HG02798 (cell line): ENCODE measurements around the gene LRMDA.
A peak's percentile ranks its signal among the peaks of the same experiment; 100 is the strongest.

Experiments
- ATAC-seq: cut with Tn5 transposase; IDR thresholded peaks from one replicate; pipeline ENCODE4 v1.9.1; 2021; ENCODE audit warnings: mild to moderate bottlenecking; ENCODE audit not compliant: unreplicated experiment, poor library complexity

Gene LRMDA

GRCh38 chr10:75555323-75555722 is 123.9 kb downstream of the LRMDA start:
- ATAC-seq: no peak

GRCh38 chr10:75556320-75556719 is 124.9 kb downstream of the LRMDA start:
- no peak for ATAC-seq

- peak; percentile 86 for ATAC-seq
Measured at GRCh38 chr10:75565286-75566251, 134.1 kb downstream of the LRMDA start.

GRCh38 chr10:75568450-75569130 is 137.2 kb downstream of the LRMDA start:
- ATAC-seq: peak; percentile 45

DNA sequence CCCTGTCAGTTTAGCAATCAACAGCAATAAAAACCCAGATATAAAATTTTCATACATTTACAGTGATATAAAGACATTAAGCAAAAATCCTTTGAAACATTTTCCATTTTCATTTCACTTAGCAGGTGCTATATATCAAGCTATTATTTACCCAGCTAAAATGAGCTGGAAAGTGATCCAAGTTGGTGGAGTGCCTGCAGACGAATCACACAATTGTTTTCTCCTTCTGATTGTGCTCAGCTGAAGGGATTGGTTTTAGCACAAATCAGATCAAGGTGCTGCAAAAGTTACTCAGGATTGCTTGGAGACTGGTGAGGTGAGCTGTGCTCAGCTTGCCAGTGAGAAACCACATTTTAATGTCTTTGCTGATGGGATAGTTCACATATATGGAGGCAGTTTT is 138.1 kb downstream of the LRMDA start:
- no peak for ATAC-seq

DNA sequence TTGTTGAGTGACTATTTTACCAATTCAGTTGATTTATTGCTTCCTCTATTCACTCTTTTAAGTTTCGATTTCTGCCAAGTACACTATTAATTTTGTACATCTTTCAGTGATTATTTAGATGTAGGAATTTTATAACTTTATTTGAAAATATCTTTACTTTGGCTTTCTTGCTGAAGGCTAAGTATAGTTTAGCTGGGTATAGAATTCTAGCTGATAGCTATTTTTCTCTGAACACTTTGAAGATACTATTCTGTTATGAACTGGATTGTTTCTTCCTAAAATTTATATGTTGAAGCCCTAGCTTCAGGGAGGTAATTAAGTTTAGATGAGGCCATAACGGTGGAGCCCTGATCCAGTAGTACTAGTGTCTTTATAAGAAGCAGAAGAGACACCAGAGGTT is 141.1 kb downstream of the LRMDA start:
- no peak for ATAC-seq

DNA sequence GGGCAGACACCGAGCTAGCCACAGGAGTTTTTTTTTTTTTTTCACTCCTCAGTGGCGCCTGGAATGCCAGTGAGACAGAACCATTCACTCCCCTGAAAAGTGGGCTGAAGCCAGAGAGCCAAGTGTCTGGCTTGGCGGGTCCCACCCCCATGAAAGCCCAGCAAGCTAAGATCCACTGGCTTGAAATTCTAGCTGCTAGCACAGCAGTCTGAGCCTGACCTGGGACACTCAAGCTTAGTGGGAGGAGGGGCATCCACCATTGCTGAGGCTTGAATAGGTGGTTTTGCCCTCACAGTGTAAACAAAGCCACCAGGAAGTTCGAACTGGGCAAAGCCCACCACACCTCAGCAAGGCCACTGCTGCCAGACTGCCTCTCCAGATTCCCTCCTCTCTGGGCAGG is 144.5 kb downstream of the LRMDA start:
- no peak for ATAC-seq

DNA sequence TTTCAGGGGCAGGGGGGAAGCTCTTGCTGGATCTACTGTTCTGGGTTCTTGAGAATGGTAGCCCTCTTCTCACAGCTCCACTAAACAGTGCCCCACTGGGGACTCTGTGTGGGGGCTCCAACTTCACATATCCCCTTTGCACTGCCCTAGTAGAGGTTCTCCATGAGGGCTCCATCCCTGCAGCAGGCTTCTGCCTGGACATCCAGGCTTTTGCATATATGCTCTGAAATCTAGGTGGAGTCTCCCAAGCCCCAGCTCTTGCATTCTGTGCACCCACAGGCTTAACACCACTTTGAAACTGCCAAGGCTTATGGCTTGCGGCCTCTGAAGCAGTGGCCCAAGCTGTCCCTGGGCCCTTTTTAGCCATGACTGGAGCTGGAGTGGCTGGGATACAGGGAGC is 150.7 kb downstream of the LRMDA start:
- ATAC-seq: no peak

DNA sequence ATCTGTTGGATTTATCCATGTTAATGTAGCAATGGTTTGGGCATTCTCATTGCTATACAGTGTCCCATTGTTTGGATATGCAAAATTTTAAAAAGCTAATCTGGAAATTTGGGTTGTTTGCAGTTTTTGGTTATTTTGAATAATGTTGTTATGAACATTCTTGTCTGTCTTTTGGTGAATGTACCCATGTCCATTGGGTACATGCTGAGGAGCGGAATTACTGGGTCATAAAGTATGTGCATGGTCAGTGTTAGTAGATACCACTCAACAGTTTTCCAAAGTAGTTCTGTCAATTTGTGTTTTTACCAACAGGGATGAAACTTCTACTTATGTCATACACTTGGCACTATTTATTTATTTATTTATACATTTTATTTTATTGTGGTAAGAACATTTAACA is 153.9 kb downstream of the LRMDA start:
- ATAC-seq: no peak

DNA sequence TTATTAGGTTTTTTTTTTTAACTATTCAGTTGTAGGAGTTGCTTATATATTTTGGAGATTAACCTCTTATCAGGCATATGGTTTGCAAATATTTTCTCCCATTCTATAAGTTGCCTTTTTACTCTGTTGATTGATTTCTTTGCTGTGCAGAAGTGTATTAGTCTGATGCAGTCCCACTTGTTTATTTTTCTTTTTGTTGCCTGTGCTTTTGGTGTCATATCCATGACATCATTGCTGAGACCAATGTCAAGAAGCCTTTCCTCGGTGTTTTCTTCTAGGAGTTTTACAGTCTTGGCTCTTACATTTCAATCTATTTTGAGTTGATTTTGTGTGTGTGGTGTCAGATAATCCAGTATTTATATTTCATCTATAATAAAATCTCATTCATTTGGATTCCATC is 155.4 kb downstream of the LRMDA start:
- no peak for ATAC-seq

- ATAC-seq: no peak
Measured at GRCh38 chr10:75588031-75588430, 156.6 kb downstream of the LRMDA start.

GRCh38 chr10:75589895-75590654 is 158.7 kb downstream of the LRMDA start:
- no peak for ATAC-seq

DNA sequence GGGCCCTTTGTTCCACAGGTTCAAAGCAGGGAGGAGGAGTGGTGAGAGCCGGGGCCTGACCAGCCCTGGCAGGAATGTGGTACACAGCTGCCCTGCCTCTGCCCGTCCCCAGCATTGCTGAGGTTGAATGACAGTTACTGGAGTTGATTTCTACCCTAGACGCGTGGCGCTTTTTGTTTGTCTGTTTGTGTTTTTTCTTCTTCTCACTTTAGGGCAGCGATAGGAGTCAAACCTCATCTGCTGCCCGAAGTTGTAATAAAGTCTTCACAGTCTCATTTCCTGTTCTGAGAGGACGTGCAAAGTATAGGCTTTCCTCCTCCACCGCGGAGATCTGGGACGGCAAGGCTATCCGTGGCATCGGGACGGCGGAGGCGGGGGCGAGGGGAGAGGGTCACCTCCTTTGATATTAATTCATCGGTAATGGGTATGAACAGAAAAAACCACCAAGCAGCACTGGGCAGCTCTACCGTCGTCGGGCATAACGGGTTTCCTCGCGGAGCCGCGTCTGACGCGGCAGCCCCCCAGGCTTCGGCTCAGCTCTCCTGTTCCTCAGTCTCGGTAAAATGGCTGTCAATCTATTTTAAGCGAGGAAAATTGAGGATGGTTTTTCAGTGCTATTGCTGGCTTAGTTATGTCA is 160.8 kb downstream of the LRMDA start:
- no peak for ATAC-seq

DNA sequence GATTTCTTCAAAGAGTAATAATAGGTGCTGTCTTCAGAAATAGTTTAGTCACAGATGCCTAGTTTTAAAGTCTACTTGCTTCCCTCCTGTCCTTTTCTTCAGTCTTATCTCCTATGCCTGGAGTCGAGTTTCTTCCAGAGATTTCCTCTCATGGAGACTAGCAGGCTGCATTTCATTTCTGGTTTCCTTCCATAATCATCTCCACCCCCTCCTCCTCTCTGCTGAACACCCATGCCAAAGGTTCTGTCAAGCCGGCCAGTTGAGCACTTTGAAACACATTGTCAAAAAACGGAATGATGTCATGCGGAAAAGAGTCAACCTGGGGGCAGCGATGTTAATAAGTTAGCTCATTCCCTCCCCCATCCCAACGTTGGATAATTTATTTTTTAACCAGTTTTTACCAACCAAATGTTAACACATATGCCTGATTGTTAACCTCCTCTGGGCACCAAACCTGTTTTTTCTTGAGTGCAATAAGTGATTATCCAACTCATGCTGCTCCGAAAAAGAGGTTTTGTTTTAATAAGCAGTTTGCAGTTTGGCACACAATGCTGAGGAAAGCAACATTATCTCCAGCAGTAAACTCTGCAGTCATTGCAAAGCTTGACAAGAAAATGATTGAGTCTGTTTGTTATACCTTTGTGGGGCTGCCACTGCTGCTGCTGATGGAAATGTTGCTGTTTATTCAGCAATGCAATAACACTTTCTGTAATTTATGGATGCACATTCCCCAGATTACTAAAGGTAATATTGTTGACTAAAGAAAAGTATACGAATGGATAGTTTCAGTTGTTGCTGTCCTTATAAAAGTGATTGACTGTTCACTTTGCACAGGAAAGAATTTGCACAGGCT is 161.6 kb downstream of the LRMDA start:
- ATAC-seq: no peak

DNA sequence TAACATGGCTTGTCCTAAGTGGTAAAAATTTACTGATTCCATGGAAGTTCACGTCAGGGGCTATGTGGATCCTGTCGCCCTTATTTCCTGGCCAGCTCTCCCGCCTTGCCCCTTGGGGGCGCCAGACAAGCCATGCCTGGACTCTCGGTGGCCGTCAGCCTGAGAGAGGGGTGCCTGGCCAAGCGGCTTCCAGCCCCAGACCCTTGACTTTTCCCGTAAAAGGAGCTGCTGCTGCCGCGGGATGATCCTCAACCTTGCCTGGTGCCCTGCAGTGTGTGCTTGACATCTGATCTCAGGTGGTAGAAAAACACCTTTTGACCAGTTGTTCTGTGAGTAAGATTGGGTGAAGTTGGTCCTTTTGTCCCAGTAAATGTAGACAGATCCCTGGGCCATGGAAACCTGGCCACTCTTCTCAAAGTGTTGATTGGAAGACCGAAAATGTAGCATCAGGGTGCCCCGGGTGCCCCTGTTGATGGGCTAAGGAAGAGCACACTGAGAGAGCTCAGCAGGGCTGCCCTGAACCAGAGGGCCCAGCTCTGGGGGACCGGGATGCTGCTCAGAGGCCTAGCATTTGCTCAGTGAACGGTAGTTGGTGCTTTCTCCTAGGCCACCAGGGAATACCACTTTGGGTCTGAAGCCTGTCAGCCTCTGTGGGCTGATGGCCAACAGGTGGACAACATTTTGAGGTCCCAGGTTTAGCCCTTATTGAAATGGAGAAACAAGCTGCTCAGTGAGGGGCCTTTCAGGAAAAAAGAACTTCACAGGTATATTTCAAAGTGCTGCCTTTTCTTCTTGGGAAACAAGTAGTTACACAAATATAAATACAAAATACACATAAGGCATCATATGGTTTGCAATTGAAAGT is 162.5 kb downstream of the LRMDA start:
- no peak for ATAC-seq

DNA sequence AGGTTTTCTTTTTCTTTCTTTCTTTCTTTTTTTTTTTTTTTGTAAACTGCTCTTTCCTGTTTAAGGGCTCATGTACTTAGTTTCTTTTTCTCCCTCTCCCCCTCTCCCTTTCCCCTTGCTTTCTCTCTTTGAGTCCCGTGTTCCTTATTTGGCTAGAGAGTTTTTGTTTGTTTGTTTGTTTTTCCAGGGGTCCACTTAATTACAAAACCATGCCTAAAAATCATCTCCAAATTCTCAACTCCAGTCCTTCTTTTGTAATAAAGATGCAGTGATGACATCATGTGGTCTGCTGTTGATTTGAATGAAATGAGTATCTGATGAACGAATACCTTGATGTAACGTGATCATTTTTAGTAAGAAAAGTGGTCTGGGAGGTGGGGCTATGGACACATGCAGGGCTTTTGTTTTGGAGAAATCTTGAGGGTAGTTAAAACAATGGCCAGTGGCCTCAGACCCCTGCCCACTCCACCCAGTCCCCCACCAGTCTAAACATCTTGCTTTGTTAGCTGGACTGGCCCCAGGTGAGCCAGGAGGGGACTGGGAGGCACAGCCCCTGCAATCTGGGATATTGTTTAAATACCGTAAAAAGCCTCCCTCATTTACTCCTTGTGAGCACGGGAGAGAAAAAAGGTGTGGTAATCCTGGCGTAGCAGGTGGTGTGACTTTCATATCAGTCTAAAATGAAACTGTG is 165.7 kb downstream of the LRMDA start:
- ATAC-seq: no peak

DNA sequence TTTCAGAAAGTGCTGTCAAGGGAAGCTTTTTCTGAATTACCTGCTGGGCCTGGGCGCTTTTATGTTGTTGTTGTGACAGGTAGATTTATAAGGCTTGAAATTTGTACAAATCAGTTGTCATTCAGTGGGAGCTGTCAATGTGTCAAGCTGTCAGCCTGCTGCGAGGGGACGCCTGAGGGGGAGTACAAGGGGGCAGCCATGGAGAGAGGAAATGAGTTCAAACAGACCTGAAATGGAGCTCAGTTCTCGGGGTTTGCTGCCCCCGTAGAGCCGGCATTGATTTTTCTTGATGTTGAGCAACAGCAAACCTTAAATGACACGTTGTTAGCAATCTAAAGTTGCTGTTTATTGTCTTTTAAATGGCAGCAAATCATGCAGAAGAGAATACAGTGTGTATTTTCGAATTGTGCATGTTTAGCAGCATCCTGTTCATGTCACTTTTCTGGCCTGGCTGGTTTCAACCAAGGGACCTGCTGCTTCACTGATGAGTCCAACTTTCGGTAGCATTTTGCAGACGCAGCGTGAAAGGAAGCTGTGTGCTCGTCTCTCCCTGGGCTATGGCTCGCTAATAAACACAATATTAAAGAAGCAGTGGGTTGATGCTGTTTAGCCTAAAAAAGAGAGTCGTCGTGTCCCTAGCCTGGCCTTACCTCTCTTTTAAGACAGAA is 166.5 kb downstream of the LRMDA start:
- no peak for ATAC-seq

DNA sequence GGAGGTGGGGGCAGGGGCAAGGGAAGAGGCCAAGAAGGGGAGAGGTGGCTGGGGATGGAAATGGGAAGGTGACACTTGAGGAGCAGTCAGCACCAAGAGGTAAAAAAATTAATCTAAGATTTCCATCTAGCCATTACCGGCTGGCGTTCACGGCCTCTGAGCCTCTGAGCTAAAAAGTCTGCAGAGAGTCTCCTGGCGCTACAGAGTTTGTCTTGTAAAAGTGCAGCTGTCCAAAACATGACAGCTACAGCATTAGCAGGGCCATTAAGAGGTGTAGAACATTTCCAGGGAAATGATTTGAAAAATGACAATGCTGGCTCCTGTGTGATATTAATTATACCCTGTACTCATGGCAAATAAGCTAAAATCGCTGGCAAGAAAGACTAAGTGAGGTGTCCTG is 167.6 kb downstream of the LRMDA start:
- ATAC-seq: no peak
